HG03175 (cell line): Measurements from ENCODE around the gene CACNG1.
"Not testable (repeated sequence)": the region's sequence is repeated elsewhere in the genome, so short reads cannot be mapped to it uniquely, and the experiment has no call there.

Source experiments
- ATAC-seq: cut with Tn5 transposase; IDR thresholded peaks from one replicate; pipeline ENCODE4 v1.9.1; 2021; ENCODE audit warnings: mild to moderate bottlenecking, moderate library complexity; ENCODE audit not compliant: unreplicated experiment

CACNG1 gene

DNA sequence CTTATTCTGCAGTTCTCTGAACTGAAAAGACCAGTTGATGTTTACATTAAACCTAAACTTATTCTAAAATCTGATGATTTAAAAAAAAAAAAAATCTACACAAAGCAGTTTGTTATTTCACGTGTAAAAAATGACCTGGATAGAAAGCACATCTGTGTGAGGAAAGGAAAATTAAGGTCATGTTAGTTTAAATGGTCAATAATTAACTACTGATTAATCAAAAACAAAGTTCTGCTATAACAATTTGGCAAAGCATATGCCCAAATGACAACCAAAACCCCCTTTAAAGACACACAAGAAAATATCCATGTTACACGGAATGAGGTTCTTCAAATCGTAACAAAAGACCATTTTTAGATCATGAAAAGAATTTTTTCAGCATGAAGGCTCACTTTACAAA is 30.4 kb downstream of the CACNG1 start:
- ATAC-seq = no peak

DNA sequence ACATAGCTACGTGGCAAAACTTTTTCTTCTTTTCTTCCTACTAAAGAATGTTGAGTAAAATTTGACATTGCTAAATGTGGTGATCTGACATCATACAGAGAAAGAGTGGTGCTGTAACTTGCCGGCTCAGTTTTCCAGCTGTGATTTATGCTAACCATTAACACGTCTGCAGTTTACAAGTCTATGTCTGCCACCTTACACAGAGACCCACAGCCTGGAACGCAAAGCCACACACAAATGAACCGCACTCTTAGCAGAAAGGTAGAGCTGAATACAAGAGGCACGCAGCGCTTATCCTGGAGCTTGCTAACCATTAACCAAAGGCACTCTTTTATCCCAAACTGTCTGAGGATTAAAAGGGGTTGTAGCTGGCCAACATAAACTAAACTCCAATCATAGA is 31.9 kb downstream of the CACNG1 start:
- ATAC-seq = no peak

DNA sequence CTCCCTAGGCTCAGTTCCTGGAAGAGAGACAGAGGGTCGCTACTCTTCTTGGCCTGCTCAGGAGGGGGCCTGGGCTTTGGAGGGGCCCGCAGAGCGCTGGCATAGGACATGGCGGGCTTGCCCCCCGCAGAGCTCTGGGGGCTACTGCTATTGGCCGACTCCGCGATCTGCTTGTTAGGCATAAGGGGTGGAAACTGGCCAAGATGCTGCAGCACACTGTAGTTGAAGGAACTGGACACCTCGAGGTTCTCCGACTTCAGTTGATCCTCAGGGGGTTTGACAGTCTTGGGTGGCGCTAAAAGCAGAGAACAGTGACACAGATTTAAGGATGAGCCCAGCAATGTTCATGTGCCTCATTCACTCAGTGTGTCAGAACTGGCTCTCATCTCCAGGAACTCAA is 33.9 kb downstream of the CACNG1 start:
- ATAC-seq = no peak

DNA sequence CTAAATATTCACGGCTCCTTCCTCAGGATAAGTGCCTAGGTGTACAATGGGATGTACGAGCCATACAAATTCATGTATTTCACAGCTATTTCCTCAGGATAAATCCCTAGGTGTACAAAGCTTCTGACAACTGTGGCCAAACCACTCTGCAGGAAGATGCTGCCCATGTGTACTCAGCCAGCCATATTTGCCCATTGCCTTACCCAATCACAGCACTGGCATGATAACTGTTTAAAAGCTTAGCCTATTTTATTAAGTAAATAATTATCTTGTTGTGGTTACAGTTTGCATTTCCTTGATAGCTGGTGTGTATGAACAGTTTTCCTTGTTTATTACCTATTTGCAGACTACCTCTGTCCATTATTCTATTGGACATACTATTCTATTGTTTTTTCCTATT is 35.1 kb downstream of the CACNG1 start:
- ATAC-seq = no peak

DNA sequence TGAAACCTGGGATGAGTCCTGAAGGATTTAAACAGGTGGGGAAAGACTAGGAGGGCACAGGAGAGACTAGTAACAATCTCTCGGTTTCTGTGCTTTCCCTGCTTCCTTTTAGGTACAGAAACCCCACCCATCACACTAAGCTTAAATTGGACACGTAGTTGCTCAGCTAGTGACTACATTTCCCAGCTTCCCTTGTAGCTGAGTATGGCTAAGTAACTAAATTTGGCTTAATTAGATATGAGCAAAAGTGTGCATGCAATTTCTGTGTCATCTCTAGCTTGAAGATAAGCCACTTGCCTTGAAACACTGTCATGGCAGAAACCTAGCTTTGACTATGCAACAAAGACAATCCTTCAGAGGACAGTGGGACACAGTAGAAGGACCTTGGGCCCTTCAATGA is 36.5 kb downstream of the CACNG1 start:
- ATAC-seq = no peak

DNA sequence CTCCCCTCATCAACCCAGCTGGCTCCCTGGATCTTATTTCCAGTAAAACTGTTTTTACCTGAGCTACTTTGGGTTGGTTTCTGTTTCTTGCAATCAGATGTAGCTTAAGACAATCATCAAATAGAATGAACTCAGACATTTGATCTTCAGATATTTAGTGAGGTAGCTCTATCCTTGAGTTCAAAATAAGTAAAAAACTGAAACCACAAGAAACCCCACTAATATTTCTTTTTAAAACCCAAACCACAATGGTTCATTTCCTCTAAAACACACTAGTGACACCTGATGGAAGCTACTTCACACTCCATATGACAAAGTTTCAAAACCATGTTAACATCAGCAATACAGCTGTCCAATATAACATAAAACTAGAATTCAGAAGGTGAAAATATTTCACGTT is 37.8 kb downstream of the CACNG1 start:
- ATAC-seq = peak; percentile 80

DNA sequence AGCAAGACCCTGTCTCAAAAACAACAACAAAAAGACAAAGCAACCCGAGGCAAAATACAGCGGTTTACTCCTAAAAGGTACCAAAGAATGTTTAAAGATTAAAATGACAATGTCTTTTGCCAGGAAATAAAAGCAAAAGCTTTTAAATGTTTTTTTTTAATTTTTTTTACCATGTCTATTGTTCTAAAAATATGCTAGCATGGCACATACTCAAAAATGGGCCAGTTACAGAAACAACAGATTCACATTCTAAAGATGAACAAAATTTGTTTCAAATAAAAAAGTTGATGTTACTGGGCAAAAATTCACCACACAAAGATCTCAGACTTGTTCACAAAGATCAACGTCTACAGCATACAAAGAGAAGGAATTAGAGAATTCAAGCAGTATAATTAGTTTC is 41.1 kb downstream of the CACNG1 start:
- ATAC-seq = no peak

DNA sequence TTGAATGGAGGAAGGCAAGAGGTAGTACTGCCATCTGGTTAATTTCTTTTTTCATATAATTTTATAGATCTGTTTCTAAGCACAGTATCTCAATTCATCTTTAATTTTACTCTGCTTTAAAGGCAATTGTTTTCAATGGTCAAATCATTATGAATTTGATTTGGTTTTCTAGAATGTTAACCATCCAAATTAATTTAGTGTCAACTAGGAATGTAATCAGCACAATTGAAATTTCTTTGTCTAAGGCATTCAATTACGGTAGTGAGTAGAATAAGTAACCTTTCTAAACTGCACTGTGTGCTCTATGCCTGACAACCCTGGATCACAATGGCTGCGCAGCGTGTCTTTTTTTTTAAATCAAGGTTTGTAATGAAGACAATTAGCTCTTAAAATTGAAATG is 44.3 kb downstream of the CACNG1 start:
- no peak for ATAC-seq

DNA sequence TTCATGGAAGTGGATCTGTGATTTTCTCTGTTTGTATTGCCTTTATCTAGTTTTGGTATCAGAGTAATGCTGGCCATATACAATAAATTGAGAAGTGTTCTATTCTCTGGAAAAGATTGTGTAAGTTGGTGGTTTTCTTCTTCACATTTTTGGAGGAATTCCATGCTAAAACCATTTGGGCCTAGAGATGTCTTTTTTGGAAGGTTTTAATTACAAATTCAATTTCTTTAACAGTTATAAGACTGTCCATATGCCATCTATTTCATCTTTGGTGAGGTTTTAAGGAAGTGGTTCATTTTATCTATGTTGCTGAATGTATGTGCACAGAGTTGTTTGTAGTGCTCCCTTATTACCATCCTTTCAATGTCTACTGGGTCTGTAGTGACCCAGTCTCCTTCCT is 46.0 kb downstream of the CACNG1 start:
- ATAC-seq = no peak

DNA sequence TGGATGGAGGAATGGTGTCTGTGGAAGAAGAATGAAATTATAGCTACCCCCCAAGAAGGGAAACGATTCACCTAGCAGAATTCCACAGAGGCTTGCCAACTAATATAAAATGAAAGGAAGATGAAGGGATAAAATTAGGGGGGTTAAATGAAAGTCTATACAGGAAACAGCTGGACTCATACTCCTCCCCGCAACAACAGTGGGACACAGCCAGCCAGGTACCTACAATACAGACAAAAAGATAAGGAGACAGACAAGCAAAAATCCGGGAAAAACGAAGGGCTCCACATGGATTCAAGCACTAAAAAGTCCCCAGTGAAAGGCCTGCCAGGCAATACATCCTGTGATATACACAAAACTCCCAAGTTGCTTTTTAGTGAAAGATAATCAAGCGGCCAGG is 47.9 kb downstream of the CACNG1 start:
- ATAC-seq = no peak

DNA sequence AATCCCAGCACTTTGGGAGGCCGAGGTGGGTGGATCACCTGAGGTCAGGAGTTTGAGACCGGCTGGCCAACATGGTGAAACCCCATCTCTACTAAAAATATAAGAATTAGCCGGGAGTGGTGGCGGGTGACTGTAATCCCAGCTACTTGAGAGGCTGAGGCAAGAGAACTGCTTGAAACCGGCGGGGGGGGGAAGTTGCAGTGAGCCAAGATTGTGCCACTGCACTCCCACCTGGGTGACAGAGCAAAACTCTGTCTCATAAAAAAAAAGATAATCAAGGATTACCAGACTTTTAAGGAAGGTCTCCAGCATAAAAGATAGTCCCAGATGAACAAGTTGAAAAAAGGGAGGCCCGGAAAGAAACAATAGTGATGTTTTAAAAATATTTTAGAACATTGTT is 48.4 kb downstream of the CACNG1 start:
- not testable (repeated sequence) for ATAC-seq

DNA sequence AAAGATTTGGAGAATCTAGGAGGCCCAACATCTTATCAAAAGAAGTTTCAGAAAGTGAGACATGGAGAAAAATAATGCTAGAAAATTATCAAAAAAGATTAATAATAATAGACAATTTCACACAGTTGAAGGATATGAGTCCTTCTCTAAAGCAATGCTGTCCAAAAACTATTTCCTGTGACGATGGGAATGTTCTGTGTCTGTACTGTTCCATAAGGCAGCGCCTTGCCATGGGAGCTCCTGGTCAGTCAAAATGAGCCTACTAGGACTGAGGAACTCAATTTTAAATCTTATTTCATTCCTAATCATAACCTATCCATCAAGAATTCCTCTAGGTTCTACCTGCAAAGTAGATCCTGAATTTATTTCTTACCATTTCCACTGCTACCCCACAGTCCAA is 49.0 kb downstream of the CACNG1 start:
- no peak for ATAC-seq

DNA sequence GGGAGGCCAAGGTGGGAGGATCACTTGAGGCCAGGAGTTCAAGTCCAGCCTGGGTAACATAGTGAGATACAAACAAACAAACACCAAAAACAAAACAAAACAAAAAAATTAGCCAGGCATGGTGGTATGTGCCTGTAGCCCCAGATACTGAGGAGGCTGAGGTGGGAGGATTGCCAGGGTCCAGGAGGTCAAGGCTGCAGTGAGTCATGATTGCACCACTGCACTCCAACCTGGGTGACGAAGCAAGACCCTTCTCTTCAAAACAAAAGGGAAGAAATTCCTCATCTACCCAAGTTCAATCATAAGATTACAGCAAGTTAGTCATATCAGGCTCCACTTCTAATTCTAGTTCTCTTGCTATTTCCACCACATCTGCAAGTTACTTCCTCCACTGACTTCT is 50.9 kb downstream of the CACNG1 start:
- ATAC-seq = not testable (repeated sequence)

DNA sequence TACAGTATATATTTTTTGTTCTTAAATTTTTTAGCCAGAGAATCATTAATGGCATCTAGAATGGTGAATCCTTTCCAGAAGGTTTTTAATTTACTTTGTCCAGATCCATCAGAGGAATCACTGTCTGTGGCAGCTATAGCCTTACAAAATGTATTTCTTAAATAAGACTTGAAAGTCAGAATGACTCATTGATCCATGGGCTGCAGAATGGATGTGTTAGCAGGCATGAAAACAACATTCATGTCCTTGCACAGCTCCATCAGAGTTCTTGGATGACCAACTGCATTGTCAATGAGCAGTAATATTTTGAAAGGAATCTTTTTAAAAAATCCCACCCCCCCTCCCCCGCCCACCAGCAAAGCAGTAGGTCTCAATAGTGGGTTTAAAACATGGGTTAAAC is 51.4 kb downstream of the CACNG1 start:
- no peak for ATAC-seq

DNA sequence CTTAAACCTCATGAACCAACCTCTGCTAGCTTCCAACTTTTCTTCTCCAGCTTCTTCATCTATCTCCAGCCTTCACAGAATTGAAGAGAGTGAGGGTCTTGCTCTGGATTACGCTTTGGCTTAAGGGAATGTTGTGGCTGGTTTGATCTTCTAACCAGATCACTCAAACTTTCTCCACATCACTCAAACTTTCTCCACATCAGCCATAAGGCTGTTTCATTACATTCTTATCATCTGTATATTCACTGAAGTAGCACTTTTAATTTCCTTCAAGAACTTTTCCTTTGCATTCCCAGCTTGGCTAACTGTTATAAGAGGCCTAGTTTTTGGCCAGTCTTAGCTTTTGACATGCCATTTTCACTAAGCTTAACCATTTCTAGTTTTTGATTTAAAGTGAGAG is 52.3 kb downstream of the CACNG1 start:
- no peak for ATAC-seq

DNA sequence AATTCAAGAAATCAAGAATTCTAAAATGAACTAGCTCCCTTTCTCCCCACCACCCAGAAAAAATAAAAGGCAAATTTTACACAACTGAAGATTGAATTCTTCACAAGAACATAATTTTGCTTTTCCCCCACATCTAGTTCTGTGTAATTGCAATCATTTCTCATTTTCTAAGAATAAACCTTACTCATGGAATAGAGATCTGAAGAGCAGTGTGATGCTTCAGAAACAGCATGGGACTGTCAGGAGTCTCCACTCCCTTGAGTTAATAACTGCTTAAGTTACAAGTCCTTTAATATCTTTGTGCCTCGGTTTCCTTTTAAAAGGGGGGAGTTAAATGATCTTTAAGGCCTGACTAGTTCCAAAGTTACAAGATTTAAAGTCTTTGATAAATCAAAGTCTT is 53.7 kb downstream of the CACNG1 start:
- no peak for ATAC-seq

DNA sequence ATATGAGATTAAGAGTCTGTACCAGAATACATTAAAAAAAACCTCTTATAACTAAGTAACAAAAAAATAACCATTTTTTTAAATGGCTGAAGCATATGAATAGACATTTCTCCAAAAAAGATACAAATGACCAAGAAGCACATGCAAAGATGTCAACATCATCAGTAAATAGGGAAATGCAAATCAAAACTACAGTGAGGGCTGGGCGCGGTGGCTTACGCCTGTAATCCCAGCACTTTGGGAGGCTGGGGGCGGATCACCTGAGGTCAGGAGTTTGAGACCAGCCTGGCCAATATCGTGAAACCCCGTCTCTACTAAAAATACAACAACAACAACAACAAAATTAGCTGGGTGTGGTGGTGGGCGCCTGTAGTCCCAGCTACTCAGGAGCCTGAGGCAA is 60.3 kb downstream of the CACNG1 start:
- ATAC-seq = not testable (repeated sequence)

DNA sequence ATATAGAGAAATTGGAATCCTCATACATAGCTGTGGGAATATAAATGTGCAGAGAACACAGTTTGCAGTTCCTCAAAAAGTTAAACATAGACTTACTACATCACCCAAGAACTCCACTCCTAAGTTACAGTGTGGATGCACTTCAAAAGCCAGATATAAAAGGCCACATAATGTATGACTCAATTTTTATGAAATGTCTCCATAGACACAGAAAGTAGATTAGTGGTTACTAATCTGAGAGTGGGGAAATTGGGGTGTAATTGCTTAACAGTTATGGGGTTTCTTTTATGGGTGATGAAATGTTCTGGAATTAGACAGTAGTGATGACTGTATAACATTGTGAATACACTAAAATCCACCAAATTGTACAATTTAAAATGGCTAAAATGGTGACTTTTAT is 60.9 kb downstream of the CACNG1 start:
- no peak for ATAC-seq
